GM12891 (cell line): Measurements from ENCODE around the gene PGLYRP1.

Experiments used
- DNase-seq: peaks from one replicate; pipeline ENCODE4 v3.0.0; 2011; ENCODE audit warnings: low spot score; ENCODE audit not compliant: insufficient read length
- FAIRE-seq: peaks from 2 replicates; lab custom pipeline; 2011; peaks lifted over from hg19 to GRCh38; lab: Jason Lieb, UNC
- PAX5 ChIP-seq: IDR thresholded peaks from 2 replicates; pipeline ENCODE4 v1.6.1; 2011; ENCODE audit warnings: low read length, moderate library complexity, mild to moderate bottlenecking; ENCODE audit not compliant: insufficient read depth, severe bottlenecking
- POLR2A ChIP-seq: IDR thresholded peaks from 2 replicates; pipeline ENCODE4 v1.6.1; 2011; ENCODE audit warnings: low read depth, low read length, control low read depth
- POLR2AphosphoS5 ChIP-seq: IDR thresholded peaks from 2 replicates; pipeline ENCODE4 v1.6.1; 2011; ENCODE audit warnings: low read depth, low read length, control low read depth
- POU2F2 ChIP-seq: IDR thresholded peaks from 2 replicates; pipeline ENCODE4 v1.6.1; 2011; ENCODE audit warnings: low read depth, mild to moderate bottlenecking, control low read depth, low read length, moderate library complexity
- SPI1 ChIP-seq: IDR thresholded peaks from 2 replicates; pipeline ENCODE4 v1.6.1; 2011; ENCODE audit warnings: low read depth, low read length, control low read depth
- TAF1 ChIP-seq: IDR thresholded peaks from 2 replicates; pipeline ENCODE4 v1.6.1; 2011; ENCODE audit warnings: low read depth, low read length, control low read depth

Gene PGLYRP1

DNA sequence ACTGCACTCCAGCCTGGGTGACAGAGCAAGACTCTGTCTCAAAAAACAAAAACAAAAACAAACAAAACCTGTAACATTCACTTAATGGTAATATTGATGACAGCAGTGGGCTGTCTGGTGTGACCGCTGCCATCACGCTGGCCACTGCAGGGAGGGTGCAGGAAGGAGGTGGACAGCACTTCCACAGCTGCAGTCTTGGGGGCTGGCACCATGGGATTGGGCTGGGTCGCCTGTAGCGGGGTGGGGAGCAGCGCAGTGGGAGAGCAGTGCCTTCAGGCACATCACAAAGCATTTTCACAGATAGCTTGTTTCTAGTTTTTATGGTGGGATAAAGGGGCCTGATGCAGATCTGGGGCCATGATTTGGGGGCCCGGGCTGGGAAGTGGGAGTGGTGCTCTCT, 12.7 kb upstream of the PGLYRP1 start:
- FAIRE-seq (no peak), DNase-seq (no peak)
- TF ChIP-seq TAF1 (no peak), POLR2AphosphoS5 (no peak), SPI1 (no peak), POLR2A (no peak), PAX5 (no peak), POU2F2 (no peak)

GRCh38 chr19:46033401-46033800, 10.5 kb upstream of the PGLYRP1 start:
- FAIRE-seq (no peak), DNase-seq (no peak)
- TF ChIP-seq POLR2A (no peak), SPI1 (no peak), POLR2AphosphoS5 (no peak), PAX5 (no peak), TAF1 (no peak), POU2F2 (no peak)

DNA sequence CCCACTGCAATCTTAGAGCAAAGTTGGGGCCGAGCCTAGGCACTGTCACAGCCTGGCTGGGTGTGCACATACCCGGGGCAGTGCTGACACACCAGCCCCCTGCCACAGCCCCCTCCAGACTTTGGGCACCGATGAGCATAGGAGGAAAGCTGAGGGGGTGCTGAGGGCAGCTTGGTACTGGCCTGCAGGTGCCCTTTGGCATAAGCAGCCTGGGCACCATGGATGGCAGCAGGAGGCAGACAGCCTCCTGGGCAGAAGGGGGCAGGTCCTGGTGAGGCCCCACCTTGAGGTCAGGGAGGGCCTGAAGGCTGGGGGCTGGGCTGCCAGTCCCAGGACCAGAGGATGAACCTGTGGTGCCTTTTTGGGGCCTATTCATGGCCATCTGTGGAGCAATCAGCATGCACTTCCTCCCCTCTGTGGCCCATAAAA, 9.8 kb upstream of the PGLYRP1 start:
- DNase-seq (no peak), FAIRE-seq (no peak)
- TF ChIP-seq POLR2A = no peak
- no peak for TF ChIP-seq TAF1
- TF ChIP-seq SPI1 = no peak
- TF ChIP-seq POLR2AphosphoS5 = no peak
- no peak for TF ChIP-seq PAX5
- TF ChIP-seq POU2F2 = no peak

DNA sequence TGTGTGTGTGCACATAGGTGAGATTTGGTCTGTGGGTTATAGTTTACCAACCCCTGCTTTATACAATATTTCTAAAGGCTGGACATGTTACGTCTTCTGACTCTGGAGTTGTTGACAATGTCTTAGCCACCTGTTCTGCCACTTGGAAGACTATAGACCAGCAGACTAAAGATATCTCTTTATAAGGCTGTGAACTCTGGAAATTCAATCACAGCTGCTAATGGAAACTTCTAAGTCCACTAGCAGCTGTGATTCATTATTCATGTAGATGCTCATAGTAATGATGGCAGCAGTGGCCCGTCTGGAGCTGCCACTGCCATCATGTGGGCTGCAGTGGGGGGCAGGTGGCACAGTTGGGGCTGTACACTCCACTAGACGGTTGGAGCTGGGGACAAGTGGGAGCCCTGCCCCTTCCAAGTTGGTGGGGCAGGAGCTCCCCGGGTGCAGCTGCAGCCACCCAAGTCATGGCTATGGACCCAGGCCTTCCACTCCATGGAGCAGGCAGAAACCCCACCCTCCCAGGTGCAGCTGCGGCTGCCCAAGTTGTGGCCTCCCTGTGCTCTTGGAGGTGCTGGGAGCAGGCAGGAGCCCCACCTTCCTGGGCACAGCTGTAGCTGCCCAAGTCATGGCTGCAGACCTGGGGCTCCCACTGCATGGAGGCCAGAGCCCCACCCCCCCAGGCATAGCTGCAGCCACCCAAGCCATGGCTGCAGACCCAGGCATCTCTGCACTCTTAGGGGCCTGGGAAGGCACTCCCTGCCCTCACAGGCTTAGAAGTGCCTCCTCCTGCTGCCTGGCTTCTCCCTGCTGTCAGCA, 9.1 kb upstream of the PGLYRP1 start:
- TF ChIP-seq POLR2A = no peak
- TF ChIP-seq SPI1 = no peak
- TF ChIP-seq TAF1 = no peak
- TF ChIP-seq POLR2AphosphoS5 = no peak
- TF ChIP-seq PAX5 = no peak
- TF ChIP-seq POU2F2 = no peak
- no peak for DNase-seq
- no peak for FAIRE-seq

- no peak for DNase-seq
Observed at GRCh38 chr19:46030812-46031550, 8.1 kb upstream of the PGLYRP1 start.

GRCh38 chr19:46025835-46026234, 3.0 kb upstream of the PGLYRP1 start:
- FAIRE-seq = no peak
- TF ChIP-seq POLR2AphosphoS5 = no peak
- no peak for TF ChIP-seq TAF1
- 0 out of 2 replicates have a peak, but pooled peaks have one; percentile 8 for TF ChIP-seq SPI1
- TF ChIP-seq POU2F2 = no peak
- TF ChIP-seq PAX5 = no peak
- TF ChIP-seq POLR2A = no peak
- DNase-seq = no peak

More at GRCh38 chr19:46030812-46031550, 8.1 kb upstream of the PGLYRP1 start:
- TF ChIP-seq TAF1 (no peak), POU2F2 (no peak), SPI1 (no peak), POLR2AphosphoS5 (no peak), PAX5 (no peak), POLR2A (no peak)
- FAIRE-seq = no peak

DNA sequence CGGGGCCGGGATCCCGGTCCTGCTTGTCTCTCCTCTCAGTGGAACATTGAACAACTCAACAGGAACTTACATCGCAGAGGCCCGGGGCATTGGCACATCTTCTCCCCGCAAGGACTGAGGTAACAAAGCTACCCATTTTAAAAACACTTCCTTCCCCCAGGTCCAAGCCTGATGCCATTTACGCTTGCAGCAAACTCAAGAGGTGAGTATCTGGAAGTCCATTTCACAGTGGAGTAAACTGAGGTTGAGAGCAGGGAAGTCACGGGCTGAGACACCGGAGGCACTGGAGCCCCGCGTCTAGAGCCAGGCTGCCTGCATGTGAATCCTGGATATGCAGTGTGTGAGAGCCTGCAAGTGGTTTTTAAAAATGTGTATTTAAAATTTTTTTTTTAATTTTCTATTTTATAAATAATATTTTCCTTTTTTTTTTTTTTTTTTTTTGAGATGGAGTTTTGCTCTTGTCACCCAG, 492 bp upstream of the PGLYRP1 start:
- no peak for TF ChIP-seq POLR2A
- TF ChIP-seq POLR2AphosphoS5 = no peak
- no peak for TF ChIP-seq TAF1
- no peak for TF ChIP-seq POU2F2
- no peak for TF ChIP-seq SPI1
- no peak for TF ChIP-seq PAX5
- no peak for FAIRE-seq
- DNase-seq = no peak

- TF ChIP-seq POLR2A (no peak), POLR2AphosphoS5 (no peak), TAF1 (no peak), SPI1 (no peak), POU2F2 (no peak), PAX5 (no peak)
- no peak for DNase-seq
- no peak for FAIRE-seq
Observed at GRCh38 chr19:46022061-46022430, 807 bp downstream of the PGLYRP1 start.

- DNase-seq (no peak), FAIRE-seq (no peak)
- TF ChIP-seq POU2F2 = no peak
- no peak for TF ChIP-seq TAF1
- TF ChIP-seq POLR2AphosphoS5 = no peak
- no peak for TF ChIP-seq PAX5
Observed at GRCh38 chr19:46021531-46022041, 1.3 kb downstream of the PGLYRP1 start.
